GM12873 (cell line): Measurements from ENCODE around the gene CNNM2.

Source experiments
- CTCF ChIP-seq: IDR thresholded peaks from 2 replicates; pipeline ENCODE4 v1.5.1; 2012; ENCODE audit warnings: low read depth, mild to moderate bottlenecking, moderate library complexity, low read length, control low read depth; ENCODE audit not compliant: insufficient read depth; ENCODE audit errors: missing control alignments

CNNM2 gene

GRCh38 chr10:103044942-103045489, 126.9 kb downstream of the CNNM2 start:
- no peak for TF ChIP-seq CTCF

- TF ChIP-seq CTCF = no peak
Measured at GRCh38 chr10:103045961-103046360, 127.9 kb downstream of the CNNM2 start.

GRCh38 chr10:103047381-103047780, 129.3 kb downstream of the CNNM2 start:
- TF ChIP-seq CTCF = no peak

GRCh38 chr10:103049237-103049636, 131.1 kb downstream of the CNNM2 start:
- TF ChIP-seq CTCF = no peak

- TF ChIP-seq CTCF = peak; percentile 28
Measured at GRCh38 chr10:103053659-103054581, 135.8 kb downstream of the CNNM2 start.

GRCh38 chr10:103054621-103055020, 136.5 kb downstream of the CNNM2 start:
- no peak for TF ChIP-seq CTCF

- TF ChIP-seq CTCF = no peak
Measured at GRCh38 chr10:103055105-103055504, 137.0 kb downstream of the CNNM2 start.
